GM19395 (cell line): Measurements from ENCODE around the gene MPND.

Source experiments
- ATAC-seq: cut with Tn5 transposase; IDR thresholded peaks from one replicate; pipeline ENCODE4 v1.9.1; 2021; ENCODE audit warnings: mild to moderate bottlenecking, moderate library complexity; ENCODE audit not compliant: unreplicated experiment

MPND gene

DNA sequence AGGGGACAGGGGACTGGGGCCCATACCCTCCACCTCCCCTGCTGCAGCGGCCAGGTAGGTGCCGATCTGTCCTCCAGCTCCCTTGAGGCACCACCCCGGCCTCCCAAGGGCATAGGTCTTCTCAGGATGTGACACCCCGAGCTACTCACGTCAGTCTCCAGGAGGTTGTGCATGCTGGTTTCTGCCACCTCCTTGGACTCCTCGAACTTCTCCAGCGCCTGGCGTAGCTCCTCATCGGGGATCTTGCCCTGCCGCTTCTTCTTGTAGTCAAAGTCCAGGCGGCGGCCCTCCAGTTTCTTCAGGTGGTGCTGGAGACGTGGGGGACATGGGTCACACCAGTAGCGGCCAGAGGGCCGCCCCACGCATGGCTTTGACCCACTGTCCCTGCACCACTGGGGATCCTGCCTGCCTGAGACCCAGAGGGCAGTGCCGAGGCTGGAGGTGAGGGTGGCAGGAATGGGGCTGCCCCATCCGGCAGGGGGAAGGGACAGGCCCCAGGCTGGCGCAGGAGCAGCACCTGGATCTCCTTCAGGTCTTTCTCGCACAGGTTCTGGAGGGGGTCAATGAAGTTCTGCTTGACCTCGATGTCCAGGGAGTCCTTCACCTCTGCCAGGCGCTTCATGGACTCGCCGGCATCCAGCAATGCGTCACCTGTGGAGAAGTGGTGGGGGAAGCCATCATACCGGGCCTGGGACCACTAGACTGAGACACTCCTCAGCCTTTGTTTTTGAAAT is 20.4 kb downstream of the MPND start:
- no peak for ATAC-seq

DNA sequence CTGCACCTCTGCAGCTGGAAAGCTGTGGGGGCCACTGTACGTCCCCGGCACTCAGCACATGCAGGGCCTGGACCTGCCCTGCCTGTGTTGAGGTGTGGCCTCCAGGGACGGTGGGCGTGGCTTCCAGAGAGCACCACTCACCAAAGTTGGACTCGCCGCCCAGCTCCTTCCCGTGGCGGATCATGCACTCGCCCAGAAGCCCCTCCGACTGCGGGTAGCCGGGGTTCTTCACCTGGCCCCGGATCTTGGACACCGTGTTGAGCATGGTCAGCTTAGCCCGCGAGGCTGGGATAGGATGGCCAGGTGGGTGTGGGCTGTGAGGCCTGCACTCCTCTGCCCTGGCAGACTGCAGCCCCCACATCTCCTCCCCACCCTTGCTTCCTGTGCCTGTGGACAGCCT is 22.0 kb downstream of the MPND start:
- no peak for ATAC-seq

DNA sequence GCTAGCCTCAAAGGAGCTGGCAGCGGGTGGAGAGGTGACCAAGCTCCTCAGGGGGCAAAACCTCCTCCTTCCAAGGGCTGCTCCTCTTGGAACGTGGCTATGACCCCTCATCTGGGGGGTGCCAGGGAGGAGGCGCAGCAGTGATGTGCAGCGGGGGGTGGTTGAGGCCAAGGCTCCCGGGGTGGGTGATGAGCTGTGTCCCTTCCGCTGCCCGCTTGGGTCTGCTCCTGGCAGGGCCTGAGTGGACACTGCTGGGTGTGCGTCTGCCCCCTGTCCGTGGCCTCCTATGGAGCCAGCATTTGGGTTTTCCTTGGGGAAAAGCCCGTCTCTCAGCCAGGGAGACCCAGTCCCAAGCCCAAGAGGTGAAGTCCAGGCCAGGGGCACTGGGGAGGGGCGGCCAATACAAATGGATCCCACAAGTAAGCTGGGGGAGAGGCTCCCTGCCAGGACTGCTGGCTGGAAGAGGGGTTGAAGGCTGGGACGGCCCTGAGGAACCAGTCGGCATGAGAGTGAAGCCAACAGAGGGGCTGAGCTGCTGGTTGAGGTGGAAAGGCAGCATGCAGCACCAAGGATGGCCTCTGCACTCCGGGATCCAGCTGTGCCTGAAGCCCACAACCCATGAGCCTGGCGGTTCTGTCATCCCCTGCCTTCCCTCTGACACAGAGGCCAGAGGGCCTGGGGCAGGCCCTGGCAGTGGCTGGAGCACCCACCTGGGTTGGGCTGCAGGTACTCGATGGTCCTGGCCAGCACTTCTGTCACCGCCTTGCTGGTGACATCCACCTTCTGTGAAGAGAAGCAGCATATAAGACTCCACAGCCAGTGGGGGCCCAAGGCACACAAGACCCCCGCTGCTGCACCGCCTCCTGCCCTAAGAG is 22.7 kb downstream of the MPND start:
- no peak for ATAC-seq

DNA sequence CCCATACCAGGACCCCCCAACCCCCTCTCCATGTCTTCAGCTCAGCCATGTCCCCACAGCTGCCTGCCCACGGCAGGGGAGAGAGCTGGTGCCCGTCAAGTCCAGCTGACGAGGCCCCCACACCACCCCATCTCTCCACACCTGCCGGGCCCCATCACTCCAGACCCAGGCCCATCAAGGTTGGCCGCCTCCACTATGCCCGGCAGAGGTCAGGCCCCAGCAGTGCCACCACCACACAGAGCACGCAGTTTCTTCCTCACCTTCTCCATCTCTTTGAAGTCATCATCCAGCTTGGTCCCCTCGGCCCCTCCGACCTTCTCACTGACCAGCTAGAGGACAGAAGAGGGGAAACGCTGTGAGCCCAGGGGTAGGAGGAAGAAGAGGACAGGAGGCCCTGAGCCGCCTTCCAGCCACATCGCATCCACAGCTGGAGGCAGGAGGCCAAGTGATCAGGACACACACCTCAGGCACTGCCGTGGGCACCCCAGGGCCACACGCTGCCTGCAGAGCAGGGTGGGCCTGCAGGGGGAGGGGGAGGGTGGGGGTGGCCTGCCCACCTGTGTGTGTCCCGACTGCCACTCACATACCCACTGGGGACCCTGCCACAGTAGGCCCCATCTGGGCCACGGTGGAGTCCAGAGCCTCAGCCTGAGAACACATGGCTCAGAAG is 23.4 kb downstream of the MPND start:
- ATAC-seq: no peak

DNA sequence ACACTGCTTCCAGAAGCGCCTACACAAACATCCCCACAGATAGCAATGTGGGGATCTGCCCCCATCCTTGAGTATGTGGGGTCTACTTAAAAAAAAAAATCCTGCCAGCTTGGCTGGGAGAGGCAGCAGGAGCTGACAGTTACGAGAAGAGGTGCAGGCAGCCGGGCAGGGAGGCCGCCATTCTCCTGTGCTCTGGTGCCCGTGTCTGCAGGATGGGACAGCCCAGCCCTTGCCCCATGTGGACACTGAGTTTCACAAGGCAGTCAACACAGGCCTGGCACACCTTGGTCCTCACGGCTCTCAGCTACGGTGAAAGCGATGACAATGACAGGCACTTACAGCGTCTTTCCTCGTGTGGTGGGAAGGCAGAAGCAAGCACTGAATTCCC is 24.0 kb downstream of the MPND start:
- ATAC-seq: no peak

DNA sequence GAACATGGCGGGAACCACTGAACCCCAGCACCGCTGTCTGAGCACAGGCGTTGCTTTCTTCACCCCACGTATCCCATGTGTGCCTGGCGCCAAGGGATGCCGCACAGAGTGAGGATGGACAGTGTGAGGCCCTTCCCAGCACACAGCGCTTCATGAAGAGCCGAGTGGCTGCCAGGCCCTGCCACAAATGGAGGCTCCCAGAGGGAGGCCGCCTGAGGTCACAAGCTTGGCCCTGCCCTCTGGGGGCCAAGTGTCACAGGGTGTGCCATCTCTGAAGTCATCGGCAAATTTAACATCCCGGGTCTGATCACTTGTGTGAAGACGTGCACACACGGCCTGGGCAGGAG is 24.4 kb downstream of the MPND start:
- ATAC-seq: no peak

DNA sequence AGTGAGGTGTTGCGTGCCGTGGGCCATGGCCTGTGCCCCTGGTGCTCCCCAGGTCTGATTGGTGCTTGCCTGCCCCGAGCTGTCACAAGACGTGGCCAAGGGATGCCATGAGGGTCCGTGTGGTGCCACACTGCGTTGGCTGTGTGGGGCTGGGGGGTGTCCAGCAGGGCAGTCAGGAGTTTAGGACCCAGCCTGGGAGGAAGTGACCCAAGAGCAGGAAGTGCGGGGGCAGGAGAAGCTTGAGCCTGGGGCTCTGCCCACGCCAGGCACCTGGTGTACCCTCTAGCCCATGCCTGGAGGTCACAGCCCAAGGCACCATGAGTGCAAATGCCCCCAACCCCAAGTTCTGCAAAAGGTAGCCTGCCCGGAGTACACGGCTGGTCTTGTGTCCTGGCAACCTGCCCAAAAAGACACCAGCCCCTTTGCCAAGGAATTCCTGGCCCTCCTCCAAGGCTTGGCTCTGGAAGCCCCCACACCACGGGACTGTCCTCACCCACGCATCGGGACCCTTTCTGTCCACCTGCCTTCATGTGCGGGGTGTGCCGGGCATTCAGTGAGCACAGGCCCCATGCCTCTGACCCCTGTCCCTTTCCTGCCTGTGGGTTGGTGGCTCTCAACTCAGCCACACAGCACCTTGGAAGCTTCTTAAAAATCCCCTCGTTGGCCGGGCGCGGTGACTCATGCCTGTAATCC is 24.9 kb downstream of the MPND start:
- ATAC-seq: no peak

DNA sequence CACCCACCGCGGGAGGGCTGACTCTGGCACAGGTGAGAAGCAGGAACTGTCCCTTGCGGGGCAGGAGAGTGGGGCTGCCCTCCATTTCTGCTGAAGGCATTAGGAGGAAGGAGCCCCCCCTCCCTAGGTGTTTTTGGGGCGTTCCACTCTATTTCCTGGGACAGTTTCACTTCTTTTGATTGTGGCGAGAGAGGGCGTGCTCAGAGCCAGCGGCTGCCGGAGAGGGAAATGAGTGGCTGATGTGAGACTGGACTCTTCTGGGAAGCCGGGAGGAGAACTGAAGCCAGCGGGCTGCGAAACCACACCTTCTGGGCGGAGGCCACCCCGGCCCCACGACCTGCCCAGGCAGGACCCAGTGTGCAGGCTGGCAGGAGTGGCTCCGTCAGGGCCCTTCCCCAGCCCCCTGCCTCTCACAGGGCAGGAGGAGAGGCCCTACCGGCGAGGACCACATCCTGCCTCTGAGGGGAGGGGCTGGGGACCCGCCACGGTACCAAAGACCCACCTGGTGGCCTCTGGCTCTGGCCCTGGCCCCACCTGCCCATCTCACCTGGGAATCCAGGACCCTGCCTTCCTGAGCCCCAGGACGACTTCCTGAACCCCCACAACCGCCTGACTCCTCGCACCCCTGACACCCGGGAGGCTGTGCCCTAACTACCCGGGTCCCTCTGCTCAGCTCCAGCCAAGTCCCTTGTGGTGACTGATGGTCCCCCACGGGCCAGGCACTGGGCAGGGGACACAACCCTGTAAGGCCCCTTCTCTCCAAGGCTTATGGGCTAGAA is 25.9 kb downstream of the MPND start:
- ATAC-seq: peak; percentile 64

DNA sequence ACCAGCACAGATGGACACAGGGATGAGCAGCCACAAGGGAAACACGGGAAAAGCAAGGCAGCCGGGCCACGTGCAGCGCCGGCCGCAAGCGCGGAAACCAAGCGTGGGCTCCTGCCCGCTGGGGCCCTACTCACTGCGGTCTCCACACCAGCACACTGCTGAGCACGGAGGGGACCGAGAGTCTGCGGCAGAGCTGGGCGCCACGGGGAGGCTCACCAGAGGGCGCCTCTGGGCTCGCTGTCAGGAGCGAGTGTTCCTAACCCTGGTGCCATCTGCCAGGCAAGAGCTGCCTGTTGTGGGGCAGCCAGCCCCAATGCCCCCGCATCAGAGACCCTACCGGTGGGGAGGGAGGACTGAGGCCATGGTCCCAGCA is 26.5 kb downstream of the MPND start:
- ATAC-seq: peak; percentile 40

DNA sequence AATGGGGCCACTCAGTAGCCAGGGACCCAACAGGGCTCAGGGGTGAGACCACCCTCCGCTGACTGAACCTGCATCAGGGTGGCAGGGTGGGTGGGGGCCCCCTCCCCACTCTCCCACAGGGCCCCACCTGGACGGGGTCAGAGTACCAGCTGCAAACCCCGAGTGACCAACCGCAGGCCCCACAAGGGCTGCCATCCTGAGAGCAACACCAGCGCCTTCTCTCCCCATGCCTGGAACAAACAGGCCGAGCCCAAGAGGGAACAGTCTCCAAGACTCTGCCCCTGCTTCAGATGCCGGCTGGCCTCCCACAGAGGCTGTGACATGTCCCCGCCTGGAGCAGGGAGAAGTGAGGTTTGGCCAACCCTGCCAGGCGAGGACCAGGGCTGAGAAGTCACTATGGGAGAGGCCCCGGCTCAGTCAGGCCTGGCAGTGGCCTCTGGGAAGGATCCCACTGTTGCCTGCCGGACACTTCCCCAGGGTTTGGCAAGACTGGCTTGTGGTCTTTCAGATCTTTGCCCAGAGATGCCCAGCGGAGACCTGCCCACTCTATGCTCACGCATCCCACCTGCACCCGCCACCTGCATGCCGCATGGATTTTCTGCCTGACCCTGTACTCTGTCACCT is 27.2 kb downstream of the MPND start:
- ATAC-seq: no peak

DNA sequence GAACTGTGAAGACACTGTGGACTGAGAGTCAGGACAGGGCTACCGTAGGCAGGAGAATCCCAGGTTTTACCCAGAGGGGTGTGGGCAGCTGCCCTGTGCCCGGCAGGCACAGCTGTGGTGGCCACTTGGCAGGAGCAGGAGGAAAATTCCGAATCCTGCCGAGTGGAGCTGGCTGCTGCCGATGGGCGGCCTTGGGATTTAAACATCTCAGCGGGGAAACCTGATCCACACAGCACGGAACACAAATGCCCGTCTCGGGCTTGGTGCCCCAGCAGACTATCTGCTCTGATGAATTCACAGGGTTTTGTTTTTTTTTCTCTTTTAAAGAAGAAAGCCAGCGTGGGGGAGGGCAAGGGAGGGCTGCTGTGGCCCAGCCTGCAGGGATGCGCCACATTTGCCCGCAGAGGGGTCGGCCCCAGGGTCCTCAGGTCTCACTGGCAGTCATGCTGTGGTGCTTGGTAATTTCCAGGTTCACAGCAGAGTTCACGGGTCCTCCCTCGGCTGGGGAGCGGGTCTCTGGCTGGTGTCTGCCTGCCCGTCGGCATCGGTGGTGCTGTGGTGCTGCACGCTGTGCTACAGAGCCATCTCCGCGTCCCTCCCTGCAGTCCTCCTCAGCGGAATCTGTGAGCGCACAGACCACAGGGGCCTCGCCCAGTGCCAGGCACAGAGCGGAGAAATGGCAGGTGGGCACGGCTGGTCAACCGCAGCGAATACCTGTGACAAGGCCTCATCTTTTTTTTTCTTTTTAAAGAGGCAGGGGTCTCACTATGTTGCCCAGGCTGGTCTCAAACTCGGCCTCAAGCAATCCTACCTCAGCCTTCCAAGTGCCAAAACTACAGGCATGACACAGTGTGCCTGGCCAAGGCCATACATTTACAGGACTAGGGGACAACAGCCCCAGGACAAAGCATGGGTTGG is 28.1 kb downstream of the MPND start:
- no peak for ATAC-seq

DNA sequence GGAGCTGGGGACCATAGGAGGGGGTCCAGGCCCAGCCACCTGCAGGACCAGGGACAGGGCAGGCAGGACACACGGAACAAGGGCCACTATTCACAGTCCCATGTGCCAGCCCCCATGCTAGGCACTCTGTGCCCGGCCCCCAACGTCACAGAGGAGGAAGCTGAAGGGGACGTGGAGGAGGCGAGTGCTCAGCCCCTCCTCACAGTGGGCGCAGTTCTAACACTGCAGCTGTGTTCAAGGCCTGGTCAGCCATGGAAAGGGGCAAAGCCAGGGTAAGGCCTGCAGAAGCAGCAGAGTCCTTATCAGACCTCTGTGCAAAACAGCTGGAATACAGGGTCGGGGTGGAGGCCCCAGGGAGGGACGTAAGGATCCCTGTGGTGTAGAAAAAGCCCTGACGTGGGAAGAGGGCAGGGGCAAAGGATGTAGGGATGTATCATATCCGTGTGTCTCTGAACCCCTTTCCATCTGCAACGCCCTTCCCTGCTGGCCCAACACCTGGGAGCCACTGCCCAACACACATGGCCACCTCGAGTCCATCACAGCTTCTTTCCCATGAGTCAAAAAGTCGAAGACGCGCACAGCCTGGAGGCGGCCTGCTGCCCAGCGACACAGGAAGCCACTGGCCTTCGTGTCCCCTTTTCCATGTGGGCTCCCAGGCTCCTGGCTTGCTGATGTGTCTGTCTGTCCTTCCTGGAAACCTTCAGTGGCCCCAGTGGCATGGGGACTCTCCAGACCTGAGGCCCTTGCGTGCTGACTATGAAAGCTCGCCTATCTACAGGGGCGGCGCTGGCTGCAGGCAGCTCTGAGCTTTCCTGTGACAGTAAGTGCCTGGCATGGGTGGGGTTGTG is 29.0 kb downstream of the MPND start:
- no peak for ATAC-seq

DNA sequence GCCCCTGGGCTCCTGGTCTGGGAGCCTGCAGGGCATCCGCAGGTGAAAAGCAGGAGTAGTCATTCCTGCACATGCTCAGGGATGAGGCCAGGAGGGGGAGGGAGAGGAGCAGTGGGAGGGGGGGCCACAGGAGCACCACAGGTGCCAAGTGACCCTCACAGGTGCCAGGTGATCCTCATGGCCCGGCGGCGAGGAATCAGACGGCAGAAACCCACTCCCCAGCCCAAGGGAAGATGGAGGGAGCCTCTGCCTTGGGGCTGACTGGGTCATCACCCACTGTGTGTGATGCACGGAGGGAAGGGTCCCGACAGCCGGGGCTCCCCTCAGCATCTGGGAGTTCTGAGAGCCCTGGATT is 29.6 kb downstream of the MPND start:
- ATAC-seq: no peak

DNA sequence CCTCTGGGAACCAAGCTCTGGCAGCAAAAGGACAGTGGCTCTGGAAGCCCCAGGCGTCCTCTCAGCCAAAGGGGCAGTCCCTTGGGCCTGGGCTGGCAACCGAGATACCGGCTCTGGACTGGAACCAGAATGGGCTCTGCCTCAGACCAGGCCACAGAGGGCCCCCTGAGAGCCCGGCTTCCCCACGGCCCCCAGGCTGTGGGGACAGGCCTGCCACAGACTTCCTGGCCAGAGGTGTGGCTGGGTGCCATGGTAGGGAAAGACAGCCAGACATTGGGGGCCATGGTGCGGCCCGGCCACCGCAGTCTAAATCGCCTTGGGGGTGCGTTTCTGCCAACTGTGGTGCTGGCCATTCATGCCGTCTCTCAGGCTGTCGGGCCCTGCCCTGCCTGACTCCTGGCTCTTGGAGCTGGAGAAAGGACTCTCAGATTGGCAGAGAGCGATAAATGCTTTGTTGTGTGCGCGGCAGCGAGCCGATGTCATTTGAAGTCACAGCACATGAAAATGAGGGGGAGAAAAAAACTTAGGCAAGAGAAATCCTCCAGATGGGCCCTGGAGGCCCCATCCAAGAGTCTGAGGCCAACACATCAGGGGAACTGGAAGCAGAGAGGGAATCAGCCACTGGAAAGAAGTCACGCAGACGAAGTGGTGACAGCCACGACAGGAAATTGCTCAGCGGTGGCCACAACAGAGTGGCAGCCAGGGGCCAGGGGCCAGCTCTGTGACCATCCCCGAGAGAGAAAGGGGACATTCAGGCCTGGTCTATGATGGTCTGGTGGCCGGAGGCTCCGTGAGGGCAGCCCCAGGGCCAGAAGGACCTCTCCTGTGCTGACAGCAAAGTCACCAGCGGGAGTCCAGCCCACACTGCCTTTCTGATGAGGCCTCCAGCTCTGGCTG is 30.5 kb downstream of the MPND start:
- no peak for ATAC-seq

DNA sequence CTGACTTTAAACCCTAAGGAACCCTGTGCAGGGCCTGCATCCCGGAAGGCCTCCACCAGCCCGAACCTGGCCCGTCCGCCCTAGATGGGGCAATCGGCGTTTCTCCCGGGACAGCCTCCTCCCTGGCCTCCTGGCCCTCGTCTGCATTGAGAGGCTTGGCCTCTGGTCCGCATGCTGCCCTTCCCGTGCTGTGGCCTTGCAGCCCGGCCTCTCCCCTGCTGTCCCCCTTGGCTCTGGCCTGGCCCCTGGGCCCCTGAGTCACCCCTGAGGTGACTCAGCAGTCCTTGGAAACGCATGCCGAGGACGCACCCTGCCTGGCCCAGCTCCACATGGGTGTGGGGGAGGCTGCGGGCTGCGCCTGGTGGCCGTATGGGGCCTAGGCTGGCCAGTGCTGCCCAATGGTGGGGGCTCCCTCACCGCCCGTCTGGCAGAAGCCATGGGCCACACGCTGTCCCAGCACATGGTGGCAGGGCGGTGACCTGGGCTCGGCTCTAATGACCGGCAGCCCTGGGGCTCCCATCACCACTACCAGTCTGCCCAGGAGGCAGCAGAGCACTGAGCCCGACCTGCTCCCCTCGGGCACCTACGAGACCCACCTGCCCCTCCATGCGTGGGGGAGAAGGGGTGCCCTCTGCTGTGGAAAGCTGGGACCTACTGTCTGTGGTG is 31.3 kb downstream of the MPND start:
- ATAC-seq: no peak

DNA sequence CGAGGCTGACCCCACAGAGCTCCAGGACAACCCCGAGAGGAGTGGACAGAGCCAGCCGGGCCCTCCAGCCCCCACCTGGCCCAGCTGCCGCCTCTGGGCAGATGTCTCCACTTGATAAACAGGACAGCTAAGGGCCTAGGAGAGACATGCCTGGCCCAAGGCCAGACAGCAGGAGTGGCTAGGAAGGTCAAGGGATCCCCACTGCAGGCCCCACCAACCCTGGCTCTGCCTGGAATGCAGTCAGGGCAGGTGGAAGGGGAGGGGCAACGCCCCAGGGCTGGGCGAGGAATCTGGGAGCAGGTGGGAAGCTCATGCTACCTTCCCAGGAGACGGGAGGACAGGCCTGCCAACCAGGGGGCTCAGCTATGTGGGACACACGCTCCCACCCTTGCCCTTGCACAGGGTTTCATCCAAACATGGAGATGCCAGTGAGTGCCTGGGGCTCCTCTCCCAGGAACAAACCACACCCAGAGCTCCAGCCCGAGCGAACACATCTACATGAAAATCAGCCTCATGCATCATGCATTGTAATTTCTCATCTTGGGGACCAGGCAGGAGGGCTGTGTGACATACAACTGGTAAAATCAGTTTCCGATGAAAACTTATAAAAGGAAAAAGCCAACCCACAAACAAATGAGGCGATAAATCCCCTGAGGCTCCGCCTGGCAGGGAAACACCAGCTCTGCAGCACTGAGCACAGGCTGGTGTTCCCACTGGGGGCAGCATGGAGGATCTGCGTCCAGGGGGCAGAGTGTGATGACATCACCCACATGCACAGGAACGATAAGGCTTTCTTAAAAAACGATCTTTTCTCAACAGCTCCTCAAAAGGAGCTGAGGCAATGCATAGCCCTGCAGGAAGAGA is 32.0 kb downstream of the MPND start:
- no peak for ATAC-seq
